GM18861 (cell line): Measurements from ENCODE around the gene NMRK1.

Experiments used
- ATAC-seq: cut with Tn5 transposase; IDR thresholded peaks from one replicate; pipeline ENCODE4 v1.9.1; 2021; ENCODE audit not compliant: unreplicated experiment

NMRK1 gene

DNA sequence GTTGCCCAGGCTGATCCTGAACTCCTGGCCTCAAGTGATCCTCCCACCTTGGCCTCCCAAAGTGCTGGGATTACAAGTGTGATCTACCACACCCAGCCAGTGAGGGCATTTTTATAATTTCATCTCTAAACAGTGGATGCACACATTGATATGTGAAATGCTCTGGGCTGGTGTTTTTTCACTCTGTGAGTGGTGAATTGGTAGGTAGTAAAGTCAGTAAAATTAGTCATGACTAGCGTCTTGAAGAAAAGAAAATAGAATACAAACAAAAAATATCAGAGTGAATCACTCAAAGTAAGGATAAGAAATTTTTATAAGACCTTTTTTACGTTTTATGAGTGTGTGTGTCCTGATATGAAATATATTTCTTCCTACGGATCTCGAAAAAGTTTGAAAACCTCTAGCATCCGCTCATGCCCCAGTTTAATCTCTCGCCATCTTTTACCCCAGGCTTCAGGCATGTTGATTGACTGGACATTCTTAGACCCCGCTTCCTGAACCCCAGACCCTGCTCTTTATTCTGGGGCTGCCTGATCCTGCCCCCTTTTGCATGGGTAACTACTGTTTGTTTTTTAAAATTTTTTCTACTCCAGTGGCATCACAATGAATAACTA lies 14.3 kb upstream of the NMRK1 start:
- ATAC-seq: no peak

DNA sequence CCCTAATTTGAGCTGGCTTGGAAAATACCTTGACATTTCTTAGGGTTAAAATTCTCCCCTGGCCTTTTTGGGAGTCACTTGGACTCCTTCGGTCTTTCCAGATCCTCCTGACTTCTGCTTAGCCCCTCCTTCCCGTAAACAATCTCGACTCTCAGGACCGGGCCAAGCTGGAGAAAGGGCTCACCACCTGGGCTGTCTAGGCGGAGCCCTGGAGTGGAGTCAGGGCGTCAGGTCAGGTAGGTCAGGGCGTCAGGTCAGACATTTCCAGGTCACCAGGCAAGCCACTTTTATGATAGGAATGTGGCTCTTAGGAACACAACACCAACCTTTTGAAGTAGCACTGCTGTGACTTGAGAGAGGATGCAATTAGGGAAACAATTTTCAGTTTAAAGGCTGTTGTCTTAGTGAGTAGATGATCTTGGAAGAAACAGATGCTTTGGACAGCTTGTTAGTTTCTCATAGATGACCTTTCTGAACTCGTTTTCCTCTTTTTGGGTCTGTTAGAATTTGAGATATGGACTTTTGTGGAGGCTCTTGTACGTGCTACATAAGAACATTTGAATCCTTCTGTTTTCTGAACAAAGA lies 13.1 kb upstream of the NMRK1 start:
- ATAC-seq: no peak

DNA sequence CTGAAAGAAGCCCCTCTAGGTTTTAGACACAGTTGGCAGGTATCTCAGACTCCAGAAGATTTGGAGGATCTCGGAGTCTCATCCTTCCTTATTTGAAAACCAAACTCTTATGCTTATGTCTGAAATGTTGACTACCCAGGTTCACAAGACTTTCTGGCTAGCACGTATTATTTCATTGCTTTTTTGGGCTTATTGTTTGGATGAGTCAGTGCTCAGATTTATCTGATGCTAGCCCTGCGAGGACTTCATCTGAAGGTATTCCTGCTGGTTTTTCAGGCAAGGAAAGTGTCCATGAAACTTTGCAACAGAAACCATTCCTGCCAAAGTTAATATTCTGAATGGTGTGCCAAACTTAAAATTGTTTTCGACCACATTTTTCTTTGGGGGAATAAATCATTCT lies 8.8 kb upstream of the NMRK1 start:
- no peak for ATAC-seq

DNA sequence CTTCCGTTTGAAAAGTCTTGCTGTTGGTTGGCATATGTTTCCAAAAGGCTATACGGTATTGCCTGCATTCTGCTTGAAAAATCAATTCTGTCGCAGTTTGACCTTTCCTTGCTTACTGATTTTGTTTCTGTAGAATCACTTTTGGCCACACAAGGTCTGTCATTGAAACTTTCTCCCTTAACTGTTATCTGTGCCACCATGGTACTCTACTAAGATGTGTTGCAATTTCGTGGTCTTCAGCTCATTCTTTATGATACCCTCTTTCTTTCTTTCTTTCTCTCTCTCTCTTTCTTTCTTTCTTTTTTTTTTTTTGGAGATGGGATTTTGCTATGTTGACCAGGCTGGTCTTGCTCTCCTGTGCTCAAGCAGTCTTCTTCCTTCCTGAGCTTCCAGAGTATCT lies 4.8 kb upstream of the NMRK1 start:
- no peak for ATAC-seq

DNA sequence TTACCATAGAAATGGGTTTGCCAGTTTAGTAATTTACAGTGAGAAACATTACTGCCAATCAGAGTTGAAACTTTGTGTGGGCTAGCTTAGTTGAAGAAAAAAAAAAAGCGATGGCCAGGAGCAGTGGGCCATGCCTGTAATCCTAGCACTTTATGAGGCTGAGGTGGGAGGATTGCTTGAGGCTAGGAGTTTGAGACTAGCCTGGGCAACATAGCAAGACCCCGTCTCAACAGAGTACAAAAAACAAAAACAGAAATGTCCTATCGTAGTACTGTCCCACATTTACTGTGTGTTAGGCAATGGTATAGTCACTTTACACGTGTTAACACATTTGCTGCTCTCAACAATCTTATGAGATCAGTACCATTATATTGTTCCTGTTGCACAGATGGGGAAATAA lies 2.6 kb upstream of the NMRK1 start:
- ATAC-seq: no peak

DNA sequence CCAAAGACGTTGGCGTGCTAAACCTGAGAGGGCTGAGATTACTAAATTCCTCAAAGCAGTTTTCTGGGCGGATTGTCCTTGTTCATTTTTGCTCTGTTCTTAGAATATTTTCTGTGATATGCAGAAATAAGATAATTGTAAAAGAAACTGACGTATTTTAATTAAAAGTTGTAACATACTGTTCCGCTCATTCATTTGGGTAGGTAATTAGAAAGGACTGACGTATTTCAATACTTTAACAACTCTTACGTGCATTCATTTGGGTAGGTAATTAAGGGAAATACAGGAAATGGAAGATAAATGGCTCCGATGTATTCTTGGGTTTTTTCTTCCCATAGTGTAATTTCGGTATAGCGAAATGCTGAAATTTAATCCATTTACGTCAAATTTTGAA lies 1.4 kb upstream of the NMRK1 start:
- ATAC-seq: no peak

DNA sequence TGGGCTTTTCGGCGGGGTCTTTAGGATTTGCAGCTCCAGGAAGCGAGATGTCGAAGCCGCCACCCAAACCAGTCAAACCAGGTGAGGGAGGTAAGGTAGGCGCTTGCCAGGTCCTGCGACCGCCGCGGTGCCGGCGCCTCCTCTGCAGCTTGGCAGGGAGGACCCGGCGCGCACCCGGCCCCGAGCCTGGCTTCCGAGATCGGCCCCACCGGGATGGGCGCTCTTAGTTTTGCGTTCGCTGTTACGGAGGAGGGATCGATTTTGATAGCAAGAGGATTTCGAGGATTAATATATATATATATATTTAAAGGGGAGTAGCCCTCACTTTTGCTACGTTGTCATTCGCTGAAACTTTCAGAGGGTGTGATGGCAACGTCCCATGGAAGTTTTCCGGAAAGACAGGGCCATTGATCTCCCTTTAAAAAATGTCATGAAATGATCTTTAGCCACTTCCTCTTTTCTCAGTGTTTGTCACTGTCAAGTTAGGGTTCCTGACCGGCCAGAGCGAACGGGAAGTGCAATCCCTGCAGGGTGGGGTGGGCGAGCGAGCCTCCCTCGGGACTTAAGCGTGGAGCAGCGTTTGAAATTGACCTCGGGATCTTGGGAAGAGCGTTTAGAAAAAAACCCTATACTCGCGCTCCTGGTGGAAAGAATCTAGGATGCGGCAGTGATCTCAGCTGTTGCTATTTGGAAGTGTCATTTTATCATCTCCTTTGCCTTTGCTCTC lies 854 bp upstream of the NMRK1 start:
- ATAC-seq: peak; percentile 27

DNA sequence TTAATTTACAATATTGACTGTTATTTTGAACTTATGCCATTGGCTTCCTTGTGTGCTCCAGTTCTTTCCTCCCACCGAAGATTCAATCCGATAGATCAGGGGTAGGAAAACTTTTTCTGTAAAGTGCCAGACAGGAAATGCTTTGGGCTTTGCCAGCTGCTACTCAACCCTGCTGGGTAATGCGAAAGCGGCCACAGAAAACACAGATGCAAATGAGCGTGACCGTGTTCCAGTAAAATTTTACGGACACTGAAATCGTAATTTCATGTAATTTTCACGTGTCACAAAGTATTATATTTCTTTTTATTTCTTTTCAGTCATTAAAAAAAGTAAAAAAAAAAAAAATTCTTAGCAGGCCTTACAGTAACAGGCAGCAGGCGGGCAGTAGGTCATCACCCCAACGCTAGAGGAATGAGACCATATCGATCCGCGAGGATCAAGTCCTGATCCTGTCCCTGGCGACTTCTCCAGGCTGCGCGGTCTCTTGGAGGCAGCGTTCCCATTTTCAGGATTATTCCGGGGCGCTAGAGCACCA lies 599 bp downstream of the NMRK1 start:
- ATAC-seq: peak; percentile 28

DNA sequence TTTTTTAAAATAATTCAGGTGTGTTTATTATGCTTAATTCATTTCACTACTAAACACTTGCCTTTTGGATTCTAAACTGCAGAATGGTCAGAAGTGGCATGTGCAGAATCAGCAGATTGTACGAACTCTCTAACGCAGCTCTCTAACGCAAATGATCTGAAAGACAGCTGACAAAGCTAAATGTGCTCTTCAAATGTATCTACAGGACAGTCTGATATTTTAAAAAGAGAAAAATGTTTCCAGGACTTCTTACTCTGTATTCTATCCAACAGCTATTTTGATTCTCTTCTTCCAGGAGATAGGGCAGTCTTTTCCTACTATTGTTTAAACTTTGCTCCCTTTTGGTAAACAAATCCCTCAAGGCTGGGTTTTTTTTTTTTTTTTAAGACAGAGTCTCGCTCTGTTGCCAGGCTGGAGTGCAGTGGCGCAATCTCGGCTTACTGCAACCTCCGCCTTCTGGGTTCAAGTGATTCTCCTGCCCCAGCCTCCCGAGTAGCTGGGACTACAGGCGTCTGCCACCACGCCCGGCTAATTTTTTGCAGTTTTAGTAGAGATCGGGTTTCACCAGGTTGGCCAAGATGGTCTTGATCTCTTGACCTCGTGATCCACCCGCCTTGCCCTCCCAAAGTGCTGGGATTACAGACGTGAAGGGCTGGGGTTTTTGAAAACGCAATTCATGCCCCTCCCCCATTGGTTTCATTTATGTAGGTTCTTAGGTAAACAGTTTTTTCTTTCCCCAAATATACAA lies 1.2 kb downstream of the NMRK1 start:
- ATAC-seq: no peak

DNA sequence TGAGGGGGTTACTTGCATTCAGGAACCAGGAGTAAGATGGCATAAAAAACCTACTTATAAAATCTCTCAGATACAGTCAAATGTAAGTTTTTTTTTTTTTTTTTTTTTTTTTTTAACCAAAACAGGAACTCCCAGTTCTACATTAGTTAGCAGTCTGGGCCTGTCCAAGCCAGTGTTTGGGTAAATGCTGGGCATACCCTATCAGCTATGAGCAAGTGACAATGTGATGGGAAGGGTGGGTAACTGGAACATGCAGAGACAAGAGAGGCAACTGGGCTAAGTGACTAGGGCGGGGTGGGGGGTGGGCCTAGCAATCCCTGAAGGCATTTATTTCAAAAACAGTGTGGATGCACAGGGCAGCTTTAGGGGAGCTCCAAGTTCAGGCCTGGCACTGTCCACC lies 2.3 kb downstream of the NMRK1 start:
- no peak for ATAC-seq

DNA sequence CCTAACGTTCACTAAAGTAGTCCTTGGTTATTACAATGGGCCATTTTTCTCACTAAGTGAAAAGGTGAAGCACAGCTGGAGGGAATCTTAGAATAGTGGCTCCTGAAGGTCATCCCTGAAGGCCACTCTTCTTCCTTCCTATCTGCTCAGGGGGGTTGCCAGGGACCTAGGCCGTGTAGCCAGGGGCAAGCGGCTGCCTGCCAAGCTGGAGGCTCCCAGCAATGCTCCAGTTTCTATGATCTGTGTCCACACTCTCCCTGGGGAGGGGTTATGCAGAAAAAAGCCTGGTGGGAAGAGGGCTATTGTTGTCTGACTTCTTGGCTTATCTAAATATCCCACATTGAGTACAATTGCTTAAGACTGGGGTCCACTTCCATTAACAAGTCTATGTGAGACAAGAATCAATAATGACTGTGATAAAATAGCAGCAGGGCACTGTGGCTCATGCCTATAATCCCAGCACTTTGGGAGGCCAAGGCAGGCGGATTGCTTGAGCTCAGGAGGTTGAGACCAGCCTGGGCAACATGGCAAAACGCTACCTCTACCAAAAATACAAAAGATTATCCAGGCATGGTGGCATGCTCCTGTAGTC lies 3.8 kb downstream of the NMRK1 start:
- no peak for ATAC-seq

DNA sequence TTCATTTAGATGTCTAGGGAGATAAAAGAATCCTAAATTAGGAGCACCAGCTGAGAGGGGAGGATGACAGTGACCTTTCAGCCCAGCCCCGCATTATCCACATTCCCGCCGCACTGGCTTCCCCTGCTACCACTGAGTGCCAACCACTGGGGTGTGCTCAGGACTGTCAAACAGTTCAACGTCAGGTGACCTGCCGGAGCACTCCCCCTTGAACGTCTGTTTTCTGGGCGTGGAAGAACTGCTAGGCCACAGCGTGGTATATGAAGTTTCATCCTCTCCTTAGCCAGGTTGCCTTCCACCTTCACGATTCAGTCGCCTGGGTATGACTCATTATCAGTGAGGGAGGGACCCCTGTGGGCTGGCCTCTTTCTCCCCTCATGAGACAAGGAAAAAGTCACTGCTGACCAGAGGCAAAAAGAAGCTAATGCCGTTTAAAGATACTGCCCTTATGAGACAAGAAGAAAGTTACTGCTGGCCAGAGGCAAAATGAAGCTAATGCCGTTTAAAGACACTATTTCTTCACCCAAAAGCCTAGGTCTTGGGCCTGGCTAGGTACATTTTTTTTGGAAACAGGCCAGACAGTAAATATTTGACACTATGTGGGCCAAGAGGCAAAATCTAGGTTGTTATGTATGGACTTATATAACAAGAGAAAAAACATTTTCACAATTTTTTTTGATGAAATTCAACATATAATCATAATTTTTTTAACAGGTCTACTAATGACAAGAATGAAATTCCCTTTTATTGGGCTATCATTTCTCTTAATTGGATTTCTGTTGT lies 4.6 kb downstream of the NMRK1 start:
- no peak for ATAC-seq

DNA sequence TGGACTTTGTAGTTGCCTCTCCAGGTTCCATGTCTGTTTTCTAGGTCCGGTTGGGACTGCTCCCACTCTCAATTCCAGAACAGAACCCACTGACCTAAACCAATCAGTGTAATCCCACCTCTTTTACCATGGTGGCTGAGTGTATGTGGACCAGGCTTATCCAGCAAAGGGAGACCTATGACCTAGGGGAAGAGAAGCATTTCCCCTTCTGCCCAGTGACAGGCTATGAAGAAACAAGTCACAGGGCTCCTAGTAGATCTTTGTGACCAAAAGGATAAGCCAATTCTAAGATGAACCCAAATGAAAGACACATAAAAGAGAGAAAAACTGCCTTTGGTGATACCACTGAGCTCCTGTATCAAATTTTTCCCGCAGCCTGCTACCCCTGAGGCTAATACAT lies 6.3 kb downstream of the NMRK1 start:
- no peak for ATAC-seq

DNA sequence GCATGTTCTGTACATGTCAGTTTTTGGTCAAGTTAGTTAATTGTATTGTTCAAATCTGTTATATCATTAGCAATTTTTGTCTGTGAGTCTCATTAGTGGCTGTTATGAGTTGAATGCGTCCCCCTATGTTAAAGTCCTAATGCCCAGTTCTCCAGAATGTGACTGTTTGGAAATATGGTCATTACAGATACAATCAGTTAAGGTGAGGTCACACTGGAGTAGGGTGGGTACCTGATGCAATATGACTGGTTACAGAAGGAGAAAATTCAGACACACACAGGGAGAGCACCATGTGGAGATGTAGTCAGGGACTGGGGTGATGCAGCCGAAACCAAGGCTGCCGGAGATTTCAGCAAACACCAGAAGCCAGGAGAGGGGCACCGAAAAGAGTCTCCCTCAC lies 15.1 kb downstream of the NMRK1 start:
- no peak for ATAC-seq

DNA sequence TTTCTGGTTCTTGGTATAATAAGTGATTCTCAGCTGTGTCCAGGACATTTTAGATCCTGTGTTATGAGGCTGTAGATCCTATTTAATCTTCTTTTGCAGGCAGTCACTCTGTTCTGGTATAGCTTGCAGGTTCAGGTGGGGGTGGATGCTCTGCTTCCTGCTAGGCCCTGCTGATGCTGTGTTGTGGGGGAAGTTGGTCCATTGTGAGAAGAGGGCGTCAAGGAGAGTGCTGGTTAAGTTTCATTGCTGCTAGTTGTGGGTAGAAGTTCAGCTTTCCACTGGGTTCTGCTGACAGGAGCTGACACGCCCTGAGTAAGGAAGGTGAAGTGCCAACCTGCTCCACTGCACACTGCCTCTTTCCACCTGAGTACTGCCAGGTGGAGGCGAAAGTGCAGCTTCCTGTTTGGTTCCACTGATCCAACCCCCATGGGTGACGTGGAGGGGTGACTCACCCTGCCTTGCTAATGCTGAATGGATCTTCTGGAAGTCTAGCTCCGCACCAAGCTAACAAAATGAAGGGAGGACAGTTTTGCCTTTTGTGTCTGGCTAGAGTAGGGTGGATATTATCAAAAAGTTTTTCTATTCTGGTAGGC lies 16.3 kb downstream of the NMRK1 start:
- ATAC-seq: peak; percentile 76

DNA sequence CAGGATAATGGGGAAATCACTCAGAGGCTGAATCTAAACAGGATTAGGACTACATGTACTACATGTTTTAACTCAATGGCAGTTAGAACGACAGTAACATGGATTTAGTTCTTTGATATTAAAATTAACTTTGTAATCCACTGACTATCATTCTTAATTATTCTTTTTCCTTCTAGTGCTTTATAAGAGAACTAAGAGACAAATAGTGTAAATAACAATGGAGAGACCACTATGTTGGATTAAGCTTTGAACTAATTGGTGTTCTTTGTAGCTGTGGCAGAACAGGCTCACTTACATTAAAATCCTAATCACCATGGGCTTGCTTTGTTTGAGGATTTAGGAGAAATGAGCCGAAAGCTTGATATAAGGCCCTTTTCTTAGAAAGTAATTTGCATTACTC lies 18.8 kb downstream of the NMRK1 start:
- no peak for ATAC-seq

DNA sequence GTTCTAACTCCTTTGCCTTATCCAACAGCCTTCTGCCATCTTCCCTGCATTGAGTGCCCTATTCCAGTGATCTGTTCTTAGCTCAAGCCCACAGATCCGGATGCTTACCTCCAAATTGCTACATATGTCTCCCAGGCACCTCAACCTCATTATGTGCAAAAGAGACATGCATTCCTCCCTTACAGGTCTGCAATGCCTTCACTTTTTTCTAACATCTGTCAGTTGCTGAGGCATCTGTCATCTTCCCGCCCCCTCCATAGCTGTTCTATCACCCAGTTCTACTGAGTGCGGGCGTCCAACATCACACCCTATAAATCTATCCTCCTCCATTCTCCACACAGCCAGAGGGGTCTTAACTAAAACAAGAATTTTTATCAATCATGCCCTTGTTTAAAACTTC lies 20.1 kb downstream of the NMRK1 start:
- ATAC-seq: no peak

DNA sequence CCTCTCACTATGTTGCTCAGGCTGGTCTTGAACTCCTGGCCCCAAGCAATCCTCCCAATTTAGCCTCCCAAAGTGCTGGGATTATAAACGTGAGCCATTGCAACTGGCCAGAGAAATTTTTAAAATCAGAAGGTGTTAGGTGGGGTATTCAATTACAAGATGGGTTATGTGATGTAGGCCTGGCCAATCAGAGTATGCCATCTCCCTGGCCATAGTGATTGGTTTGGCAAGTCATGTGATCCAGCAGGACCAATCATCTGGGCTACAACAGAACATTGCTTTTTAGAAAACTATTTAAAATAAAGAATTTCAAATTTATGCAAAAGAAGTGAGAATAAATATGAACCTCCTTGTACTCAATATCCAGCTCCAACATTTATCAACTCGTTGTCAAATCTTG lies 22.4 kb downstream of the NMRK1 start:
- ATAC-seq: no peak

DNA sequence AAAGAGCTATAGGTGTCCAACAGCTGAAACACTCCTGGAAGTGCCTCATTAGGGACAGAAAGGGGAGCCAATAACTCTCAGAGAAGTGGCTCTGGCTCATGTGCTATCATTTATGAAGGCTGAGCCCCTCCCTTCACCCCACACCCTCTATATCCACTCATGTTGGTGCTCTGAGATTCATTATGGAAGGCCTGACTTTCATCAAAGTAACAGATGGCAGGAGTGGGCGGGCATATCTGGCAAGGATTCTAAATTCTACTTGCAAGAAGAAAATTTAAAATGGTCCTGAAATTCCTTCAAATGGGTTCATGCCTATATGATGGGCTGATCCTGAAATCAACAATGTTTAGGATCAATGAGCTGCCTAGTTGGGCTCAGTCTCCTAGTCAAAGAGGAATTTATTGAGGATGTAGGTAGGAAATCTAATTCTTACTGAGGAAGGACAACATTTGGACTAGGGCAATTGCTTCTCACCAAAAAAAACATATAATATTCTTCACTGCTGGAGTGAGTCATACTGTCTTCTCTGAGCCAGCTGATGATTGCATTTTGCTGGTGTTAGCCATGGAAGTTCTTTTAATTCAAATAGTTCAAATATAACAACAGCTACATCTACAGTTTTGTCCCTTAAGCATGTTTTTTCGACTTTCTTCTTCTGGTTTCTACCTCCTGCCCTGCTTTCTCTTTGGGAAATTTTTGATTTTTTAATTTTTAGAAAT lies 23.5 kb downstream of the NMRK1 start:
- no peak for ATAC-seq
